HG03460 (cell line): ENCODE data around the gene ITPKB.
"Not testable (repeated sequence)": the region's sequence is repeated elsewhere in the genome, so short reads cannot be mapped to it uniquely, and the experiment has no call there.

Experiments used
- ATAC-seq: cut with Tn5 transposase; IDR thresholded peaks from one replicate; pipeline ENCODE4 v1.9.1; 2021; ENCODE audit not compliant: unreplicated experiment

Gene ITPKB

DNA sequence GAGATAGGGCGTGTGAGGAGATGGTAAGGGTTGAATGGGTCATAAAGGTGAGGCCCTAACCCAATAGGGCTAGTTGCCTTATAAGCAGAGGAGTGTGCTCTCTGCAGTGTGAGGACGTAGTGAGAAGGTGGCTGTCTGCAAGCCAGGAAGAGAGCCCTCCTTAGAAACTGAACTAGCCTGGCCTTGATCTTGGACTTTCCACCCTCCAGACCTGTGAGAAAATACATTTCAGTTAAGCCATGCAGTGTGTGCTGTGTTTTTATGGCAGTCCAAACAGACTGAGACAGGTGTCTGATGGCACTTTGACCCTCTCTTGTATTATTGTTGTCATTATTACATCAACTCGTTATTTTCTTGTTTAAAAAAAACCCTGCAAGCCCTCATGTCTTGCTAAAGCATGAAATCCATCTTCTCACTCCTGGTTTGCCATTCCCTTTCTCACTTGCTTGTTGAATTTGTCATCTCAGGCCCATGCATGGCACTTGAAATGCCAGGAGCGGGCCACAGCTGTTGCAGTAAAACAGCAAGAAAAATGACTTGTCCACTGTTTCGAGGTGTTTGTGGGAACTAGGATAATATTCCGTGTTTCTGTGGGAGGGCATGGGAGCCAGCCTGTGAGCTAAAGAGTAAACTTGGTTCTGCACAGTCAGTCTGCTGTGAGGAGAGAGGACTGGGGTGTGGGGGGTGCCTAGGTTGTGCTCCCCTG lies 111.9 kb downstream of the ITPKB start:
- ATAC-seq, result no peak

DNA sequence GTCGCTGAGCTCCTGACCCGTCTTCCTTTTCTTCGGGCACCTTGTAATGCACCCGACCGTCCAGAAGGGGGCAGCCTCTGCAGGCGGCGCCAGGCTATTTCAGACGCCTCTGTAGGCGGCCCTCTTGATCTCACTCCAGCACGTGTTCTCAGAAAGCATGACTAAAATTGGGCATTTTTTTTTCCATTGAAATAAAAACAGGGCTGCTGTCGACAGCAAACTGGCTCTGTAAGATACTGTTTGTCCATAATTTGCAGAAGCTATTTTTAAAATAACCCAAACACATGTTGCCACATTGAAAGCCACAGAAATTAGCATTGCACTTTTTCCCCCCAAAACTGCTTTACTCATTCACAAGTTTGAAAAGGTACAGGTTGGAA lies 112.5 kb downstream of the ITPKB start:
- ATAC-seq, result no peak

DNA sequence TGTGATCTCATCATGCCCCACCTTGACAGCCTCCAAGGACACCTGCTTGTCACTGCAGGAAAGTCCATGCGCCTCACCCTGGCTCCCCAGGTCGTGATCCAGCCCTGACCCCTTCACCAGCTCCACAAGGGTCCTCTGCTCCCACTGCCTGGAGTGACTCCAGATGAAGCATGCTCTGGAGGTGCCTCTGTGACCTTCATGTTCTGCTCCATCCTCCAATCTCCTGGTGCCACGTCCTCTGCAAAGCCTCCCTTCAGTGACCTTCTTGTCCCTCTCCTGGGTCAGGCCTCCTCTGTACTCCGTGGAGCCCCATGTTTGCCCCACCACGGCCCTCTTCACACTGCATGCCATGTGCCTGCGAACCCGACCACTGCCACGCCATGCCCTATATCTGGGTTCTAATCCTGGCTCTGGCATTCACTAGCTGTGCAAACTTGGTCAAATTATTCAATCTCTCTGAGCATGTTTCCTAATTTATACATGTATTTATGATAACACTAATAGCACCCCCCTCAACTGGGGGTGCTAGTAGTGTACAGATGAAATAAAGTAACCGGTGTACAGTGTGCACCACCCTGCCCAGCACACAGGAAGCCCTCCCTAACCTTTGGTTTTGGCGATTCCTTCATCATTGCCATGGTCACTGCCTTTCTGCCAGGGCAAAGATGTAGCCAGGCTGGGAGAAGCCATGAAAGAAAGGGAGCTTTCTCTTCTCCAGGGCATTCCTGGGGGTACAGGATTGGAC lies 113.1 kb downstream of the ITPKB start:
- ATAC-seq, result no peak

DNA sequence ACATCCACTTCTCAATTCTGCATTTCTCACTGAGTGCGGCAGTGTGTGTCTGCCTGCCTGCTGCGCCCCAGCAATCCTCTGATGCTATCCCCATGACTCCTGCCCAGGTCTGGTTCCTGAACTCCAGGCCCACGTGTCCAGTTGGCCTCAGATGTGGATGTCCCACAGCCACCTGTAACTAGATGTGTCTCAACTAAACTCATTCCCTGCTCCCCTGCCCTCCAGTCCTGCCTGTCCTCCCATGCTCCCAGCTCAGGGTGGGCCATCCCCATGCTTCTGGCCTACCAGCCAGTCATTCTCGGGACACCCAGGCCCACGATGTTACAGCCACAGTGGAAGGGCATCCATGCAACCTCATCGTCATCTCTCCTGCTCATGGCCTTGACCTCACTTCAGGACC lies 113.8 kb downstream of the ITPKB start:
- no peak for ATAC-seq

DNA sequence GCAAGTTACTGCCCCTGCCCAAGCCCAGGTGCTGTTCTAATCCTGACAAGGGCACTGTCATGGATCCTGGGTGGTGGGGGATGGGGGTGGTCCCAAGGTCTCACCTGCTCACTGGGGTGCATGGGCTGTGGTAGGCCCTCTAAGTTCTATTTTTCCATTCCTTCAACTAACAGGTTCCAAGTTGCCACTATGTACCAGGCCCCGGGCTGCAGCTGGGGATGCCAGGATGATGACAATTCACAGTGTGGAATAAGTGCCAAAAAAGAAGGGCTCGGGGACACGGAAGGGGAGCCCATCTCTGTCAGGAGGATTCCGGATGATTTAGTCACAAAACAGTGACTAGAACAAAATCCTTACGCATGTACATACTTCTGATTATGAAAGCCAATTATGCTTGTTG lies 114.6 kb downstream of the ITPKB start:
- no peak for ATAC-seq

DNA sequence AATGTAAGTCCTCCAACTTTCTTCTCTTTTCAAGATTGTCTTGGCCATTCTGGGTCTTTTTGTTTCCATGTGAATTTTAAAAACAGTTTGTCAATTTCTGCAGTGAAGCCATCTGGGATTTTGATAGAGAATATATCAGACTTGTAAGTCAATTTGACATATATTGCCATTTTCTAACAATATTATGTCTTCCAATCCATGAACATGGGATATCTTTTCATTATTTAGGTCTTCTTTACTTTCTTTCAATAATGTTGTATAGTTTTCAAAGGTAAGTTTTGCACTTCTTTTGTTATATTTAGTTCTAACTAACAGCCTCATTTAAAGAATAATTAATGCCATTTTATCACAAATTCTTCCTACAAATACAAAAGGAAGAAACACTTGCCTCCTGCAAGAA lies 117.1 kb downstream of the ITPKB start:
- no peak for ATAC-seq

DNA sequence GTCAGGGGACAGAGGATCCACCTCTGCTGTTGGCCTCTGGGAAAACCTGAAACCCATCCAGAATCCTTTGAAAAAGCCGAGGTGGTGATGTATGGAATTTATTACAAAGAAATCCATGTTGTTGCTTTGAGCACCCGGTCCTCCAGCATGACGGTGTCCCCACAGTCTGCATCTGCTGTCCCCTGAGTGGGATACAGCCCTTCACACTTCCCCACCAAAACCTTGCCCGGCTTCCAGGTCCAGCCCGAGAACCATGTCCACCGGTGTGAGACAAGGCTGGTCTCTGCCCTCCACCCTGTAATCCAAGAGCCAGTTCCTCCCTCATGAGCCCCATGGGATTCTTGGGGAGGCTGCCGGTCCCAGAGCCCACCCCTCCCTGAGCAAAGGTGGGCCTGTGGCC lies 120.1 kb downstream of the ITPKB start:
- ATAC-seq, result no peak

DNA sequence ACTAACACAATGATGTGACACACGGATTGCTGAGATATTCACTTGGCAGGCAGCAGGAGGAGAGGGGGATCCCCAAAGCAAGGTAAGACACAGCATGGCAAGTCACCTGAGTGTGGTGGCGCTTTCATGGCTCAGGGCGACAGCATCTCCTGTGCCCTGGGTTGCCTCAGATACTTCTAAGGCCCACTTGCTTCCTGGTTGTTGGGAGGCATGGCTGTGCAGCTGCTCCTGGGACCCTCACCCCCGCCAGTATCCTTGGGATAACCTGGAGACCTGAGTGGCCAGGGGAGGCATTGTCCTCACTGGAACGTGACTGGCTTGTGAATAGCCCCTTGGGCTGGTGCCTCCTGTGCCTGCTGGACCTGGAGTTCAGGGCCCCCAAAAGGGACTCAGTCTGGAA lies 120.7 kb downstream of the ITPKB start:
- ATAC-seq, result no peak

DNA sequence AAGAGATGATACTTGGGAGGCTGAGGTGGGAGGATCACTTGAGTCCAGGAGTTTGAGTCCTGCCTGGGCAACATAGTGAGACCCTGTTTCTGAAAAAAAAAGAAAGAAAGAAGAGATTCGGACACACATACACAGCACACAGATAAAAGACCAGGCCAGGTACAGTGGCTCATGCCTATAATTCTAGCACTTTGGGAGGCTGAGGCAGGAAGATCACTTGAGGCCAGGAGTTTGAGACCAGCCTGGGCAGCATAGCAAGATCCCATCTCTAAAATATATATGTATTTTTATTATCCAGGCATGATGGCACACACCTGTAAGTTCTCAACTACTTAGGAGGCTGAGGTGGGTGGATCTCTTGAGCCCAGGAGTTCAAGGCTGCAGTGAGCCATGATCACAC lies 121.4 kb downstream of the ITPKB start:
- not testable (repeated sequence) for ATAC-seq

DNA sequence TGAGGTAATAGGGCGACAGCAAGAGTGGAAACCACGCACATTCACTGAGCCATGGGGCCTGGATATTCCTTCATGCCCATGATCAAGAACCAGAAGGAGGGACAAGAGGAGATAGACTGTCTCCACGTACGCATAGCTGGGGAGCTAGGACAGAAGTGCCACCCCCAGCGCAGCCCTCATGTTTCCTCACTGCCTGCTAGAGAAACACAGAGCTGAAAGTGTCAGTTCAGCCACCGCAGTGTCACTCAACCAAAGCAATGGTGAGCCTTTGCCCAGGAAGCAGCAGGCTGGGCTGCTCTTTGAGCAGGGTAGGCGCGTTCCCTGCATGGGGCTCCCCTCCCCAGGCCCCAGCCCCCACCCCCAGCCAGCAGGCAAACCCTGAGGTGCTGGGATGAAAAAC lies 122.0 kb downstream of the ITPKB start:
- no peak for ATAC-seq

DNA sequence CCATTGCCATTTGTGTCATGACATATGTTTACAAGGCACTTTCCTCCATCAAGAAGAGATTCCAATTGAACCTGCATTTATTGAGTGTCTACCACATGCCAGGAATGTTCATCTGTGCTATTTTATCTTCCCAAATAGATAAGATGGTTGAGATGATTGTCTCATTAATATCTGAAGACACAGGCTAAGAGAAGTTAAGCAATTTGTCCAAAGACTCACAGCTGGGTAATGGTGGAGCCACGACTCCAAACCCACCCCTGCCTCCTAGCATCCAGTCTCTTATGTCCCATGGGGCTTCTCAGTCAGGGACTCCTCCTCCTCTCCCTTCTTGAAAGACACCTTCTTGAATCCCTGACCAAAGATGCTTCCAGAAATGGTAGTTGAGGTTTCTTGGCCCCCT lies 122.4 kb downstream of the ITPKB start:
- ATAC-seq, result no peak

DNA sequence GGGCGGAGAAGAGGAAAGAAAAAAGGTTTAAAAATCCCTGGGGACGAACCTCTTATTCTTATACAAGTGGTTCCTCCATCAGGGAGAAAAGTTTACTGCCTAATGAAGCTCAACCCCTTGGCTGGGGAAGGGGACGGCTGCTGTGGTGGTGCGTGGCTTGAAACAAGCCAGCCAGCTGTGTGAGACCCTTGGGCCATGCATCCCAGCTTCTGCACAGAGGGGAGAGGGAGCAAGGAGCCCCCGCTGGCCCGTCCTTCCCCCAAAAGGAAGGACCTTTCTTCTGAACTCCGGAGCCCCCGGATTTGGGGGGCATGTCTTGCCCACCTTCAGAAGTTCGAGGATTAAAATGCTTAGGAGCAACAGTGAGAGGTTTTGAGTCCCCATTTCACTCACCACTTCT lies 123.2 kb downstream of the ITPKB start:
- no peak for ATAC-seq

DNA sequence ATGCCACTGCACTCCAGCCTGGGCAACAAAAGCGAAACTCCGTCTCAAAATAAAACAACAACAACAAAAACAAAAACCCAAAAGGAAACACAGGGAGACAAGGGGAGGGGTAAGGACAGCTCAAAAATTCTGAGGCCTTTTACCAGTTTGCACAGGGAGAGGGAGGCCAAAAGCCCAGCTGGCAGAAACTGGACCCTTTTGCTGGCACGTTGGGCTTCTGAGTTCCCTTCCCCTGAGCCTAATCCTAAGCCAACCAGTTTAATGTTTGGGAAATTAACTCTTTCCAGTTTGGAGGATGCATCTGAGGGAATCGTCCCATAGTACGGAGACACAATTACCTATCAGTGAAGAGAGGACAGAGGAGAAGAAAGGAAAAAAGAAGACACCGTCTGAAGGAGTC lies 127.1 kb downstream of the ITPKB start:
- not testable (repeated sequence) for ATAC-seq

DNA sequence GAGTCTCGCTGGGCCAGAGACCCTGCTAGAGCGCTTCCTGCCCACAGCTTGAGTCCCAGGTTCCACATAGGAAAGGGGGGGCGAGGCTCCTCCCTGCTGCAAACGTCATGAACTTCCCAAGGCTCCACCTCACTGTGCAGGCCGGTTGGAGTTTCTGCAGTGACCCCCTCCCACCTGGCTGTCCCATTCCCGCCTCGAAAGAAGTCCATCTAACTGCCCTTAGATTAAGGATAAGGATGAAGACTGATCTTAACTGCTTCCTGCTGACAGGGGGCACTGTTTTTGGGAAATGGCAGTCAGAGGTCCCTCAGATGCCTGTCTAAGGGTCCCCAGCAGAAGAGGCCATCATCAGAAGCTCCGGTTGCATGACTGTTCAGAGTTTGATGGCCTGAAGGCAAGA lies 127.8 kb downstream of the ITPKB start:
- no peak for ATAC-seq

DNA sequence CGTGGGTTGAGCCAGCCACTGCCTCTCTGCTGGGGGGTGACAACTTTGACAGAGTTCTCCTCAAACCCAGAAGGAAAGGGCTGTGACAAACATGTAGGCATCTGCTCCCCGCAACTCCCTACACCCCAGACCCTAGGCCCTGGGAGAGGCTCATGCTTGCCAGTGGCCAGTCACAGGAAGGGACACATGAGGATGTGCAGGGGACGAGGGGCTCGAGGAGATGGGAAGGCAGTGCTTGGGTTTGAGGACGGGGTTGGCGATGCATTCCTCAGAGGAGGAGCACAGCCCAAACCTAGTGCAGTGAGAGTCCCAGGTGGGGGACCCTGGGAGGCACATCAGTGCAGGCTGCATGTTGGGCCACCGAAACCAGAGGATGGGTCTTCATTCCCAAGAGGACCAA lies 128.4 kb downstream of the ITPKB start:
- no peak for ATAC-seq

DNA sequence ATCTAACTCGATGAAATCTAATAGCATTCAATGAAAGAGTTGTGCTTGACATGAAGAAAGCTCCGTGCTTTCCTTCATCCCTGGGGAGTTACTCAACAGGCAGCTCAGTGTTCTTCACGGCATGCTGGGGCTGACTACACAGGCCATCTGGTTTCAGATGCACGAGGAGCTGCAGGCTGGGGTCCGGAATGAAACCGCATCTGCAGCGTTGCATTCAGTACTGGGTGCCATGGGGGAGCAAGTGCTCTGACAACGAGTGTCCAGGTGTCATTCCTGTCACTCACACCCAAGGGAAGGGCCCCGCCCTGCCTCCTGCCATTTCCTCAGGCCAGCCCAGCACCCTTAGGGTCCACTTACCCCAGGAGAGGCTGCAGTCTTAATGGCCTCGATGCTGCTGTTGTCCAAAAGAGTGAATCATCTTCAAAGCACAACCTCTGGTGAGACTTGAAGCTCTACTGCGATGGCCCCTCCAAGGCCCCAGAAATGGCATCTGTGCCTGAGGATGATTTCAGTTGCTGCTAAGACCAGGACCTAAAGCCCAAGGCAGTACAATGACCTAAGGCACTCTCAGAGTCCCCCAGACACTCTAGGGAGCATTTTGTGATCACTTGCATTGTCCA lies 129.1 kb downstream of the ITPKB start:
- no peak for ATAC-seq

DNA sequence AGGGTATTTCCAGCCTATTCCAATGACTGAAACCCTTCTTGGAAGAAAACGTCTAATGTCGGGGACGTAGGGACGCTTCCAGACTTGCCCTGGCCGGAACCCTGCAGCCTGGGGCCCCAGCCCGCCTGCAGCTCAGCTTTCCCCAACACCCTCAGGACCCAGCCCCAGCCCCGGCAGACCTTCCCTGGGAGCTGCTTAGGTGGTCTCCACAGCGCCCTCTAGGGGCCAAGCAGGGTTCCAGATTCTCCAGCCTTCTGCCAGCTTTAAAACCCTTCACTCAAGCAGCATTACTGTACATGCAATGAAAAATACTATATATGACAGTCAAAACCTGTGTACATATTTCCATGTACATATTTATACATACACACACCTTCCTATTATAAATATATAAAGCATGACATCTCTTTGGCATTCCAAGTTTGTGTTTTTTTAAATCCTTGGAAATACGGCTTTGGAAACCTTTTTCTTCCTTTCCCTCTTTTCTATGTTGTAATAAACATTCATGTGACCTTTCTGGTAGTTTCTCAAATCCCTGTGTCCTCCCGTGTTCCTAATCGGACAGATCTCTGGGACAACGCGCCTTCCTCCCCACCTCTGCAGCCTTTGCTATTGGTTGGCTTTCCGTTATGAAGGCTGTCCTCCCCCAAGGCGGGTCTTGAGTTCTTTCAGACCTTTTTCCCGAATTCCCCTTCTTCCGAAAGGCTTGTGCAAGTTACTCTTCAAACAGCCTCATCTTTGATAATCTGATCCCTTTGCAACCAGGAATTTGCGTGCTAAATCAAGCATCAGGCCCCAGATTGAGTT lies 130.2 kb downstream of the ITPKB start:
- no peak for ATAC-seq

DNA sequence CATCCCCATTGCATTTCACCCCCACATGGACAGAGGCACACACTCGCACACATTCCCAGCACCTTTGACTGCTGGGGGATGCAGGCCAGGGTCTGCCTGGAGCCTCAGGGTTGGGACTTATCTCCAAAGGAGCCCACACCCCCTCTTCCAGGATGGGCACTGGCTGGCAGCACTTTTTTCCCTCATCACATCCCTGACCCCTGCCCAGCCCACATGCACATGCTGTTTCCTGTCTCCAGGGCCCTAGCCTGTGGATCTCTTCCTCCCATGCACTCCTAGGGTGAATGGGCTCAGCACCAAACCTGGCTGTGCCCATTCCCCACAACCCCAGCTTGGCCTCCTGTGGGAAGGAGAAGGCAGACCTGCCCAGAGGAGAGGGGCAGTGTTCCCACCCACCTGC lies 131.3 kb downstream of the ITPKB start:
- ATAC-seq, result no peak

DNA sequence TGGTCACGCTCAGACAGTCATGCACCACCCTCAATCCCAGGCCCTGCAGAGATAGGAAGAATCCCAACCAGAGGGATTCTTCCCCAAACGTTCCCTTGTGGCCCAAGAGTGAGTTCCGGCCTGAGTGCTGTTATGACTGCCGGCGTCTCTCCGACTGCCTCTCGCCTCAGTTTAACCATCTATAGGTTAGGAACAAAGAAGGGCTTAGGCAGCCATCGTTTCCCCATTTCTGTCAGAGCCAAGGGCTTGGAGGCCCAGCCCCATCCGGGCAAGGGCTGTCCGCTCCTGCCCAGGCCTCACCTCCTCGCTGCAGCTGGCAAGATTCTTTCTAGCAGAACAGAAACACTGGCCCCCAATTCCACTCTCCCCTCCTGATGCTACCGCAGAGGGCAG lies 131.8 kb downstream of the ITPKB start:
- ATAC-seq, result no peak

DNA sequence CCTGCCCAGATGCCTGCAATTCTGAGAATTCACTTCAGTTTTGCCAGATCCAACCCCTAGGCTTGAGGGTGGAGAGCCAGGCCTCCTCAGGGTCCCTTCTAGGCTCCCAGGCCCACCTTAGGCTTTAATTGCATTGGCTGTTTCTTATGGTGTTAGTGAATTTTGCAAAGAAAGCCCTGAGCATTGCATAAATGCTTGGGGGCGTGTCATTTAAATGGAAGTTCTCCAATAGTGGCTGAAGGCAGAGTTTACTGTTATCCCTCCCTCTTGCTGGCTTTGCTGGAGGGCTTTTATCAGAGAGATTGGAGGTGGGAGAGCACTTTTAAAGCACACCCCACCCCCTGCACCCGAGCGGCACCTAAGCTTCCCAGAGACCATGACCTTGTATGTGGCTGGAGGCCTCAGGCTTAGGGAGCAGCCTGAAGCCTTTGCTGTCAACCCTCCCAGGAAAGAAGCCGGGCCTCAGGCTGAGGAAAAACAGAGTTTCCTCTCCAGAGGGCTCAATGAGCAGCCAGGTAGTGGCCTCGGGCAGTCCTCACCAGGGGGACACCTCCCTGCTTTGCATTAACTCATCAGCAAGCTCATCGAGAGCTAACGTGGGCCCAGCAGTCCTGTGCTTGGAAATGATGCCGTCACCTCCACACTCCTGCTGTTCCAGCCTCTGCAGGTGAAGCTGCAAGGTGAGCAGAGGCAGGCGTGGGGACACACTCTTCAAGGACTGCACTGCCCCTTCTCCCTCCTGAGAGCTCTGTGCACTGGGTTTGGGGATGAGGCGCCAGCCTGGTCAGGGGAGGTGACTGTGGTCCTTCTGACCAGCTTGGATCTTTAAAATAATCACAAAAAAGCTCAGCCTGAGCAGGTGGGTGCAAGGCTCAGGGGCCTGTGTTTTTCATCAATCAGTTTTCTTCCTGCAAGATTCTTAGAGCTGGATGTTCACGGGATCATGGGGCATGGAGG lies 132.5 kb downstream of the ITPKB start:
- ATAC-seq, result no peak
